Neuronal stem cell (in vitro differentiated cells): Measurements from ENCODE around the gene TECTB.
A peak's percentile ranks its signal among the peaks of the same experiment; 100 is the strongest.

ENCODE experiments used
- DNase-seq: peaks from one replicate; pipeline ENCODE4 v3.0.0-alpha.2; 2013; ENCODE audit warnings: low spot score
- H2AFZ ChIP-seq: one replicate; pipeline ENCODE4 v1.6.1; 2013; ENCODE audit warnings: mild to moderate bottlenecking, low read length, inconsistent platforms
- H2AK5ac ChIP-seq: 2 replicates; pipeline ENCODE4 v1.6.1; 2013; ENCODE audit warnings: low read depth, mild to moderate bottlenecking, inconsistent platforms, low read length, moderate library complexity, mixed read lengths
- H2BK120ac ChIP-seq: 2 replicates; pipeline ENCODE4 v1.6.1; 2013; ENCODE audit warnings: low read depth, mild to moderate bottlenecking, inconsistent platforms, low read length, moderate library complexity, mixed read lengths
- H2BK12ac ChIP-seq: one replicate; pipeline ENCODE4 v1.6.1; 2013; ENCODE audit warnings: low read length, inconsistent platforms
- H2BK15ac ChIP-seq: 2 replicates; pipeline ENCODE4 v1.6.1; 2013; ENCODE audit warnings: mild to moderate bottlenecking, low read length, inconsistent platforms, mixed read lengths
- H2BK5ac ChIP-seq: one replicate; pipeline ENCODE4 v1.6.1; 2013; ENCODE audit warnings: inconsistent platforms, mild to moderate bottlenecking, low read length, moderate library complexity
- H3K14ac ChIP-seq: one replicate; pipeline ENCODE4 v1.6.1; 2013; ENCODE audit warnings: low read length, inconsistent platforms
- H3K18ac ChIP-seq: 2 replicates; pipeline ENCODE4 v1.6.1; 2013; ENCODE audit warnings: low read length, inconsistent platforms
- H3K23ac ChIP-seq: 2 replicates; pipeline ENCODE4 v1.6.1; 2013; ENCODE audit warnings: low read depth, mild to moderate bottlenecking, mixed read lengths, low read length, inconsistent platforms; ENCODE audit not compliant: poor library complexity
- H3K27ac ChIP-seq: replicated peaks from 3 replicates; pipeline ENCODE4 v1.5.1; 2013; ENCODE audit warnings: low read length, inconsistent platforms
- H3K27me3 ChIP-seq, 3 experiments: 2 replicates each; pipeline ENCODE4 v1.6.1; 2013; ENCODE audit warnings: low read length in 3 of 3, mild to moderate bottlenecking in 2 of 3, inconsistent platforms in 1 of 3, low read depth in 1 of 3, mixed read lengths in 1 of 3, moderate library complexity in 1 of 3; ENCODE audit not compliant: control insufficient read depth in 3 of 3, insufficient read depth in 3 of 3
- H3K36me3 ChIP-seq, 2 donors: replicated peaks in 1 of 2; 2 replicates each; pipeline ENCODE4 v1.6.1; 2013; ENCODE audit warnings: low read length in 2 of 2; ENCODE audit not compliant: control insufficient read depth in 2 of 2, insufficient read depth in 2 of 2
- H3K4ac ChIP-seq: 2 replicates; pipeline ENCODE4 v1.6.1; 2013; ENCODE audit warnings: inconsistent platforms, mild to moderate bottlenecking, low read length, moderate library complexity
- H3K4me1 ChIP-seq, 2 donors: 1 replicate in 1 of 2; 2 replicates in 1 of 2; pipeline ENCODE4 v1.6.1; 2013; ENCODE audit warnings: low read length in 2 of 2, low read depth in 1 of 2; ENCODE audit not compliant: control insufficient read depth in 2 of 2, insufficient read depth in 1 of 2
- H3K4me2 ChIP-seq: one replicate; pipeline ENCODE4 v1.6.1; 2013; ENCODE audit warnings: mild to moderate bottlenecking, low read length, inconsistent platforms; ENCODE audit not compliant: insufficient read depth, poor library complexity, severe bottlenecking
- H3K4me3 ChIP-seq, 2 donors: 2 replicates each; pipeline ENCODE4 v1.5.1; 2013; ENCODE audit warnings: low read length in 2 of 2, mild to moderate bottlenecking in 2 of 2, inconsistent platforms in 1 of 2, moderate library complexity in 1 of 2
- H3K79me1 ChIP-seq: one replicate; pipeline ENCODE4 v1.6.1; 2013; ENCODE audit warnings: low read depth, mild to moderate bottlenecking, inconsistent platforms, low read length, moderate library complexity
- H3K9ac ChIP-seq: one replicate; pipeline ENCODE4 v1.6.1; 2013; ENCODE audit warnings: mild to moderate bottlenecking, low read depth, low read length, inconsistent platforms; ENCODE audit not compliant: poor library complexity
- H3K9me3 ChIP-seq, 2 donors: replicated peaks in 1 of 2; 2 replicates each; pipeline versions ENCODE3 to v1.6.1; 2013; ENCODE audit warnings: low read length in 2 of 2, mild to moderate bottlenecking in 2 of 2, inconsistent platforms in 1 of 2, low read depth in 1 of 2, mixed read lengths in 1 of 2, moderate library complexity in 1 of 2; ENCODE audit not compliant: control insufficient read depth in 2 of 2, insufficient read depth in 1 of 2
- H4K8ac ChIP-seq: one replicate; pipeline ENCODE4 v1.6.1; 2013; ENCODE audit warnings: low read depth, mild to moderate bottlenecking, inconsistent platforms, low read length, moderate library complexity
- H4K91ac ChIP-seq: one replicate; pipeline ENCODE4 v1.6.1; 2013; ENCODE audit warnings: low read length, low read depth, mild to moderate bottlenecking, inconsistent platforms; ENCODE audit not compliant: poor library complexity
- whole genome bisulfite sequencing, 2 donors: extraction: QIAGEN DNeasy Blood & Tissue Kit; methylation state at CpG; one replicate each; pipeline ENCODE4 v1.1.7; 2013; ENCODE audit warnings: missing lambda C conversion rate in 2 of 2, mixed read lengths in 1 of 2; ENCODE audit not compliant: insufficient read length in 2 of 2, insufficient replicate concordance in 1 of 2; ENCODE audit errors: extremely low coverage in 2 of 2; 5-methylcytosine and 5-hydroxymethylcytosine counted together

Gene TECTB

DNA sequence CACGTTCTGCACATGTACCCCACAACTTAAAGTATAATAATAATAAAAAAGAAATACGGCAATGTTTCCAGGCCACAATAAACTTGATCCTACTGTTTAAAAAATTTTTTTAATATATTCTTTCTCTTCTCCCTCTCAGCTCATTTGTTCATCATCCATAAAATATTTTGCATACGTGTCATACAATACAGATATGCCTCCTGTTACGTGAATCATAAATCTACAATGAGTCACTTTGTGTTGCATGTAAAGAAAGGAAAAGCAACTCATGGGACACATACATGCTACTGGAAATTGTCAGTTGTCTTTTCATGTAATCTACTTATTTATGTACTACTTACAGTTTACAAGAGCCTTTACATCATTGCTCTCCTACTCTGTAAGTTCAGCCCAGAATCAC is 1.1 kb upstream of the TECTB start:
- no peak for DNase-seq
- Histone ChIP-seq H2BK120ac (no peak overlapping the region), H2BK12ac (no peak overlapping the region), H2BK15ac (no peak overlapping the region), H2AK5ac (no peak overlapping the region), H2AFZ (no peak overlapping the region), H3K4ac (no peak overlapping the region), H3K79me1 (no peaks in the 10 kb centered on the region), H3K18ac (no peak overlapping the region), H3K4me1 (peaks cover 9 to 11% of the 10 kb centered on the region in 2 donors), H4K8ac (no peak overlapping the region), H3K4me2 (no peak overlapping the region), H4K91ac (no peak overlapping the region), H3K23ac (no peak overlapping the region), H3K27me3 (no peaks in the 10 kb centered on the region), H3K9ac (no peak overlapping the region), H3K9me3 (no peaks in the 10 kb centered on the region), H3K27ac (no peak overlapping the region), H2BK5ac (no peak overlapping the region), H3K14ac (no peak overlapping the region), H3K4me3 (no peak overlapping the region), H3K36me3 (no peaks in the 10 kb centered on the region)
- WGBS, 2 donors, result no CpG with 5 or more reads among the region's 4 CpGs

DNA sequence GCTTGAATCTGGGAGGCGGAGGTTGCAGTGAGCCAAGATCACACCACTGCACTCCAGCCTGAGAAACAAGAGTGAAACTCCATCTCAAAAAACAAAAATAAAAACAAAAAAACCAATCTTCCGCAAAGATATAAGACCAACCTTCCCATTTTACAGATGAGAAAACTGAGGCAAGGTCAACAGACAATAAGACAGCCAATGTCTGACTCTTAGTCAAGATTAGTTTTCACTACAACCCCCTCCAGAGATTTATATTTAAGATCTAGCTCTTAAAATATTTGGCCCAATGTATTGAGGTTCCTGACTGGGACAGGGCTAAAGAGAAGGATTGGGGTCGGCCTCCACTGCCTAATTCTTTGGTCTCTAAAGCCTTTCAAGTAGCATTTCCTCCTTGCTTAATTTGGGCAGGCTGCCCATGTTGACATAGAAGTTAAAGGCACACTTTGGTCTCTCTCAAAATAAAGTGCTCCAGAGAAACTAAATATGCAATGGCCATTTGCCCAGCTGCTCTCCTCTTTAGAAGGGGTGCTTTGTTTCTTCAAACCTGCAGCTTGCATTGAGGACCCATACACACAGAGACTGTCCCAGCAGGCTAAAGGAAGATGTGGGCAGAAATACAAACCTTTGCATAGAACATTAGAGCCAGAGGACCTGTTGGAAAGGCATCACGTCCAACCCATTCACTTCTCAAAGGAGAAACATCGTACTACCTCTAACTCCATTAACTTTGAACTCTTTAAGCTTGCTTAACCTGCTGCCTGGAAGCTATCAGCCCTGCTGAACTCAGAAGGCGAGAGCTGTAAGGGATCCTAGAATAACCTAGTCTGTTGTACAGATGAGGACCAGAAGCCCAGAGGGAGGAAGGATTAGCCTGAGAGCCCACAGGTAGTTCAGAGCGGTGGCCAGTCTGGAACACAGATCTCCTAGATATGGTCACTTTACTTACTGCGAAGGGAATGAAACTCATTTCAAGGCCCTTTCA is 3.9 kb downstream of the TECTB start:
- no peak for DNase-seq

GRCh38 chr10:112287844-112288243 is 4.6 kb downstream of the TECTB start:
- H3K14ac ChIP-seq, result no peak overlapping the region
- no peak overlapping the region for H3K18ac ChIP-seq
- H2AK5ac ChIP-seq, result no peak overlapping the region
- no peaks in the 10 kb centered on the region for H3K27me3 ChIP-seq
- no peak overlapping the region for H2BK120ac ChIP-seq
- no peak overlapping the region for H4K91ac ChIP-seq
- H3K4me3 ChIP-seq, result no peak overlapping the region
- H3K4me2 ChIP-seq, result no peak overlapping the region
- no CpG with 5 or more reads among the region's 8 CpGs for WGBS, 2 donors
- no peaks in the 10 kb centered on the region for H3K36me3 ChIP-seq
- H2BK15ac ChIP-seq, result no peak overlapping the region
- H3K4ac ChIP-seq, result no peak overlapping the region
- no peaks in the 10 kb centered on the region for H3K9me3 ChIP-seq
- H2BK5ac ChIP-seq, result no peak overlapping the region
- H3K27ac ChIP-seq, result peak overlapping the region; percentile 80
- no peak overlapping the region for H2BK12ac ChIP-seq
- no peak overlapping the region for H4K8ac ChIP-seq
- no peak overlapping the region for H3K23ac ChIP-seq
- H2AFZ ChIP-seq, result peak overlapping the region; percentile 27
- H3K9ac ChIP-seq, result no peak overlapping the region
- H3K79me1 ChIP-seq, result no peaks in the 10 kb centered on the region
- peaks cover 6 to 22% of the 10 kb centered on the region in 2 donors for H3K4me1 ChIP-seq
- DNase-seq, result no peak

More for the DNA sequence above, 3.9 kb downstream of the TECTB start:
- Histone ChIP-seq H3K9me3 (no peaks in the 10 kb centered on the region), H3K14ac (no peak overlapping the region), H3K79me1 (no peaks in the 10 kb centered on the region), H3K27me3 (no peaks in the 10 kb centered on the region), H2BK5ac (no peak overlapping the region), H2BK15ac (no peak overlapping the region), H3K4me3 (no peak overlapping the region), H3K23ac (no peak overlapping the region), H4K91ac (no peak overlapping the region), H3K4ac (no peak overlapping the region), H3K9ac (no peak overlapping the region), H3K4me2 (no peak overlapping the region), H3K18ac (no peak overlapping the region), H3K4me1 (peaks cover 6 to 22% of the 10 kb centered on the region in 2 donors), H3K27ac (no peak overlapping the region), H4K8ac (no peak overlapping the region), H2BK120ac (no peak overlapping the region), H2BK12ac (no peak overlapping the region), H2AK5ac (no peak overlapping the region), H2AFZ (peak overlapping the region; percentile 27), H3K36me3 (no peaks in the 10 kb centered on the region)
- WGBS, 2 donors, result 100% methylated on average over 1 of the region's 8 CpGs; no CpG with 5 or more reads in 1 of the 2 donors

DNA sequence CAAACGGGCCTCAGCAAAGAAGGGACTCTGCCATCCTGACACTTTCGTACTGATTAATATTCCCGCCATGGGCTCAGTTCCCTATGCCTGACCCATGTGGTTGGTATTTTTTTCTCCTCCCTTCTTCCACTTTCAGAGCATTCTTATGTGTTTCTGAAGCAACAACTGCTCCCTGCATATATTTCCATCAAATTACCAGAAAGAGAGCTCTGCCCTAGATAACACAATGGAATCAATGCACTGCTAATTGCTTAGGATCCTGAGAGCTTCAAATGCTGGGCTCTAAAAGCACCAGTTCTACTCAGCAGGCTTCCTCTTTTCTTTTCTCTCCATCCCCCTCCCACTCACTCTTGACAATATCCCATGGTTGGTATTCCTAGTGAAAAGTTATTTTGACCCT is 5.3 kb downstream of the TECTB start:
- DNase-seq, result peak; percentile 27
- Histone ChIP-seq H2AK5ac (no peak overlapping the region), H3K14ac (no peak overlapping the region), H4K91ac (no peak overlapping the region), H3K23ac (no peak overlapping the region), H2AFZ (peak overlapping the region; percentile 50), H3K9ac (no peak overlapping the region), H3K4me3 (no peak overlapping the region), H3K18ac (no peak overlapping the region), H4K8ac (no peak overlapping the region), H2BK12ac (no peak overlapping the region), H3K27me3 (no peaks in the 10 kb centered on the region), H2BK5ac (no peak overlapping the region), H3K4ac (no peak overlapping the region), H3K79me1 (no peaks in the 10 kb centered on the region), H3K36me3 (no peaks in the 10 kb centered on the region), H2BK15ac (no peak overlapping the region), H3K4me1 (peaks cover 6 to 22% of the 10 kb centered on the region in 2 donors), H3K4me2 (peak overlapping the region; percentile 34), H3K9me3 (no peaks in the 10 kb centered on the region), H2BK120ac (no peak overlapping the region), H3K27ac (peak overlapping the region; percentile 80)
- no CpG with 5 or more reads among the region's 3 CpGs for WGBS, 2 donors
